Keratinocyte (primary cell): ENCODE data around the gene ATIC.

Source experiments
- CTCF ChIP-seq, 3 experiments: IDR thresholded peaks in 1 of 3; conservative IDR thresholded peaks in 1 of 3; optimal IDR thresholded peaks in 1 of 3; 2 replicates in 2 of 3; 3 replicates in 1 of 3; pipeline versions ENCODE3 to v1.5.1; 2011; ENCODE audit warnings: low read length in 3 of 3, mild to moderate bottlenecking in 3 of 3, moderate library complexity in 2 of 3, control low read depth in 1 of 3, inconsistent platforms in 1 of 3; ENCODE audit not compliant: insufficient read depth in 2 of 3; ENCODE audit errors: extremely low read depth in 1 of 3
- EZH2 ChIP-seq: IDR thresholded peaks from one replicate; pipeline ENCODE4 v1.6.1; 2012; ENCODE audit warnings: inconsistent platforms, mild to moderate bottlenecking, low read length, moderate library complexity

GRCh38 chr2:215377283-215377682, 65.4 kb downstream of the ATIC start:
- TF ChIP-seq CTCF (optimal IDR thresholded peaks at IDR 0.05 in 1 of 3, IDR thresholded peaks at IDR 0.05 in 1 of 3, conservative IDR thresholded peaks at IDR 0.05 in 1 of 3; ENCODE audit: extremely low read depth in 1 of 3, insufficient read depth in 2 of 3, low read length in 3 of 3) (no peak), EZH2 (no peak)
